ENCODE measurements around the gene GRHPR. TPM values are rescaled to one million over a fixed set of nuclear protein-coding genes. Genes with fewer than 3 reads are reported as not detected.
"Not testable (repeated sequence)": the region's sequence is repeated elsewhere in the genome, so short reads cannot be mapped to it uniquely, and the experiment has no call there.

GRHPR gene
- total and polyA plus RNA-seq, 2 donors = 52.2 to 122 TPM

- H3K4me3 ChIP-seq (ENCODE audit: low read depth, low read length) = no peak overlapping the region
- no peak overlapping the region for H3K27ac ChIP-seq (ENCODE audit: low read depth)
- DNase-seq (ENCODE audit: extremely low spot score) = no peak
- WGBS = 77% methylated on average over 3 of the region's 3 CpGs
- no peaks in the 10 kb centered on the region for H3K4me1 ChIP-seq (ENCODE audit: insufficient read depth)
- H3K36me3 ChIP-seq (ENCODE audit: insufficient read depth) = no peaks in the 10 kb centered on the region
Observed at GRCh38 chr9:37474438-37474837, 51.9 kb downstream of the GRHPR start.

GRCh38 chr9:37476930-37477329, 54.4 kb downstream of the GRHPR start:
- H3K36me3 ChIP-seq (ENCODE audit: insufficient read depth) = no peaks in the 10 kb centered on the region
- H3K4me1 ChIP-seq (ENCODE audit: insufficient read depth) = no peaks in the 10 kb centered on the region
- H3K27ac ChIP-seq (ENCODE audit: low read depth) = no peak overlapping the region
- 75% methylated on average over 11 of the region's 11 CpGs for WGBS
- no peak for DNase-seq (ENCODE audit: extremely low spot score)
- H3K4me3 ChIP-seq (ENCODE audit: low read depth, low read length) = no peak overlapping the region

- DNase-seq (ENCODE audit: extremely low spot score); H3K27ac ChIP-seq (ENCODE audit: low read depth); H3K4me1 ChIP-seq (ENCODE audit: insufficient read depth); H3K36me3 ChIP-seq (ENCODE audit: insufficient read depth); H3K4me3 ChIP-seq (ENCODE audit: low read depth, low read length): not testable (repeated sequence)
- 79% methylated on average over 4 of the region's 4 CpGs for WGBS
Observed at GRCh38 chr9:37477443-37477842, 54.9 kb downstream of the GRHPR start.

- H3K4me3 ChIP-seq (ENCODE audit: low read depth, low read length); H3K27ac ChIP-seq (ENCODE audit: low read depth); H3K36me3 ChIP-seq (ENCODE audit: insufficient read depth); H3K4me1 ChIP-seq (ENCODE audit: insufficient read depth); DNase-seq (ENCODE audit: extremely low spot score): not testable (repeated sequence)
- WGBS = 65% methylated on average over 5 of the region's 5 CpGs
Observed at GRCh38 chr9:37477987-37478619, 55.6 kb downstream of the GRHPR start.

GRCh38 chr9:37480759-37481158, 58.3 kb downstream of the GRHPR start:
- Histone ChIP-seq H3K4me1 (ENCODE audit: insufficient read depth) (no peaks in the 10 kb centered on the region), H3K27ac (ENCODE audit: low read depth) (no peak overlapping the region), H3K4me3 (ENCODE audit: low read depth, low read length) (no peak overlapping the region), H3K36me3 (ENCODE audit: insufficient read depth) (no peaks in the 10 kb centered on the region)
- DNase-seq (ENCODE audit: extremely low spot score) = no peak
- 84% methylated on average over 3 of the region's 3 CpGs for WGBS

- peak; percentile 69 for DNase-seq (ENCODE audit: extremely low spot score)
- no peaks in the 10 kb centered on the region for H3K36me3 ChIP-seq (ENCODE audit: insufficient read depth)
- 3% methylated on average over 56 of the region's 56 CpGs for WGBS
- H3K4me1 ChIP-seq (ENCODE audit: insufficient read depth) = no peaks in the 10 kb centered on the region
- peak within 1 kb of the TSS; percentile 72 for H3K4me3 ChIP-seq (ENCODE audit: low read depth, low read length)
- no peak within 1 kb of the TSS for H3K27ac ChIP-seq (ENCODE audit: low read depth)
Observed at GRCh38 chr9:37485389-37486255, 63.1 kb downstream of the GRHPR start, which contains the start of gene POLR1E. POLR1E (plus strand) TSS chr9:37485948; CDS start chr9:37486048, 100 bp downstream.

- H3K27ac ChIP-seq (ENCODE audit: low read depth) = no peak overlapping the region
- DNase-seq (ENCODE audit: extremely low spot score) = no peak
- H3K4me3 ChIP-seq (ENCODE audit: low read depth, low read length) = peak overlapping the region; percentile 72
- H3K36me3 ChIP-seq (ENCODE audit: insufficient read depth) = no peaks in the 10 kb centered on the region
- WGBS = 3% methylated on average over 7 of the region's 7 CpGs
- H3K4me1 ChIP-seq (ENCODE audit: insufficient read depth) = no peaks in the 10 kb centered on the region
Observed at GRCh38 chr9:37486256-37486615, 63.7 kb downstream of the GRHPR start.

Other genes with a start within 250 kb of the GRHPR start
- 14.2 TPM for gene ZBTB5, start 42.8 kb downstream of the GRHPR start, total RNA-seq
- gene ZBTB5, start 42.8 kb downstream of the GRHPR start, polyA plus RNA-seq = 8.1 TPM
- gene POLR1E, start 63.3 kb downstream of the GRHPR start, total RNA-seq = 32.4 TPM
- gene POLR1E, start 63.3 kb downstream of the GRHPR start, polyA plus RNA-seq = 26.6 TPM
- gene FBXO10, start 153.7 kb downstream of the GRHPR start, total RNA-seq = 9.5 TPM
- gene FBXO10, start 153.7 kb downstream of the GRHPR start, polyA plus RNA-seq = 5.9 TPM
- 95.4 TPM for gene TOMM5, start 169.9 kb downstream of the GRHPR start, total RNA-seq
- 88.6 TPM for gene TOMM5, start 169.9 kb downstream of the GRHPR start, polyA plus RNA-seq
- gene FRMPD1, start 228.3 kb downstream of the GRHPR start, total RNA-seq = 1.1 TPM
- gene FRMPD1, start 228.3 kb downstream of the GRHPR start, polyA plus RNA-seq = 0.03 TPM

Data from urinary bladder (tissue), 4 donors.